ENCODE measurements around the gene ELP4.
"Not testable (repeated sequence)": the region's sequence is repeated elsewhere in the genome, so short reads cannot be mapped to it uniquely, and the experiment has no call there.

The ELP4 gene

GRCh38 chr11:31720225-31720624 lies 210.7 kb downstream of the ELP4 start:
- no peaks in the 10 kb centered on the region for H3K4me1 Mint-ChIP-seq (ENCODE audit: low read depth)
- H3K4me3 Mint-ChIP-seq = no peak overlapping the region
- peaks cover 2% of the 10 kb centered on the region for H3K36me3 Mint-ChIP-seq (ENCODE audit: low read depth)
- intact Hi-C loops (cut with micrococcal nuclease) = no loop called here
- H3K9me3 Mint-ChIP-seq = no peaks in the 10 kb centered on the region
- H3K27ac Mint-ChIP-seq = no peak overlapping the region
- H3K27me3 Mint-ChIP-seq = no peaks in the 10 kb centered on the region

- Mint-ChIP-seq H3K4me1 (ENCODE audit: low read depth) (no peaks in the 10 kb centered on the region), H3K36me3 (ENCODE audit: low read depth) (peaks cover 6% of the 10 kb centered on the region), H3K27me3 (no peaks in the 10 kb centered on the region), H3K4me3 (no peak overlapping the region), H3K9me3 (no peaks in the 10 kb centered on the region), H3K27ac (no peak overlapping the region)
- intact Hi-C loops (cut with micrococcal nuclease) = no loop called here
Measured at GRCh38 chr11:31720671-31721365, 211.3 kb downstream of the ELP4 start.

DNA sequence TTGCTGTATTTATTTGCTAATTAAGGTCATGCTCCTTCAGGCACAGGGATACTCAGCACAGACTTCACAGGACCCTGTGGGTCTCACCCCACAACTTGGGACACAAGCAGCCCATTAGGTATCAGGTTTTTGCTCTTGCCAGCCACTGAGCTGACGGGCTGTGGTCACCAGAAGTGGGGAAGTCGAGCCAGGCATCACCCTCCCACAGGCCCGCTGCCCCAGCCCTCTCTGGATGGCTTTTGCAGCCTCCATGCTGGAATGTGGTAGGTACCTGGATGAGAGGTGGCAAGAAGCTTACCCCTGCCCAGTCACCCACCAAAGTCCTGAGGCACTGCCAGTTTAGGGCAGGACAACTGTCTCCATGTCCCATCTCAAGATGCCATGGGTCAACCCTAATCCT lies 213.2 kb downstream of the ELP4 start:
- H3K27me3 Mint-ChIP-seq = no peaks in the 10 kb centered on the region
- H3K36me3 Mint-ChIP-seq (ENCODE audit: low read depth) = peaks cover 6% of the 10 kb centered on the region
- intact Hi-C loops (cut with micrococcal nuclease) = no loop called here
- H3K4me1 Mint-ChIP-seq (ENCODE audit: low read depth) = no peaks in the 10 kb centered on the region
- no peak overlapping the region for H3K4me3 Mint-ChIP-seq
- H3K9me3 Mint-ChIP-seq = no peaks in the 10 kb centered on the region
- no peak overlapping the region for H3K27ac Mint-ChIP-seq

DNA sequence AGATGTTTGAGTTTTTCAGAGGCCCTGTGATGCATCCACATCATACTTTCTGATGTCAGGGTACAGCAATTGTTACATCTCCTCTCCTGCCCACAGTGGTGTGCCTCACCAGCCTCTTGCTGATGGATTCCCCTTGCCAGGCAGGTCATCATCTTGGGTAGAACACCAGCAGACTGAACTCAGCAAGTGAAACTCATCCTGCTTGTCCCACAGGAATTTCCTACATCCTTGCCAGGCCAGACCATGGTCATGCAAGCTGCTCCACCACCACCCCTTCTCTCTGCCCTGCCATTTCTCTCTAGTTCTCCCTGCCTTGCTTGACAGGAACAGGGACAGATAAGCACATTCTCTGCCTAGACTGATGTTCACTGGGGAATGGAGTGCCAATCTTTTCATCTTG lies 215.6 kb downstream of the ELP4 start:
- H3K27me3 Mint-ChIP-seq = no peaks in the 10 kb centered on the region
- no peak overlapping the region for H3K27ac Mint-ChIP-seq
- no peaks in the 10 kb centered on the region for H3K4me1 Mint-ChIP-seq (ENCODE audit: low read depth)
- intact Hi-C loops (cut with micrococcal nuclease) = no loop called here
- H3K36me3 Mint-ChIP-seq (ENCODE audit: low read depth) = peaks cover 6% of the 10 kb centered on the region
- no peaks in the 10 kb centered on the region for H3K9me3 Mint-ChIP-seq
- H3K4me3 Mint-ChIP-seq = no peak overlapping the region

GRCh38 chr11:31728432-31728831 lies 218.9 kb downstream of the ELP4 start:
- H3K4me1 Mint-ChIP-seq (ENCODE audit: low read depth) = no peaks in the 10 kb centered on the region
- no peak overlapping the region for H3K4me3 Mint-ChIP-seq
- H3K36me3 Mint-ChIP-seq (ENCODE audit: low read depth) = peaks cover 14% of the 10 kb centered on the region
- no peak overlapping the region for H3K27ac Mint-ChIP-seq
- peaks cover 32% of the 10 kb centered on the region for H3K9me3 Mint-ChIP-seq
- intact Hi-C loops (cut with micrococcal nuclease) = no loop called here
- no peaks in the 10 kb centered on the region for H3K27me3 Mint-ChIP-seq

GRCh38 chr11:31740131-31740530 lies 230.6 kb downstream of the ELP4 start:
- H3K27ac Mint-ChIP-seq = no peak overlapping the region
- H3K4me1 Mint-ChIP-seq (ENCODE audit: low read depth) = no peaks in the 10 kb centered on the region
- no peaks in the 10 kb centered on the region for H3K27me3 Mint-ChIP-seq
- H3K4me3 Mint-ChIP-seq = no peak overlapping the region
- no peaks in the 10 kb centered on the region for H3K36me3 Mint-ChIP-seq (ENCODE audit: low read depth)
- peaks cover 53% of the 10 kb centered on the region for H3K9me3 Mint-ChIP-seq
- intact Hi-C loops (cut with micrococcal nuclease) = no loop called here

DNA sequence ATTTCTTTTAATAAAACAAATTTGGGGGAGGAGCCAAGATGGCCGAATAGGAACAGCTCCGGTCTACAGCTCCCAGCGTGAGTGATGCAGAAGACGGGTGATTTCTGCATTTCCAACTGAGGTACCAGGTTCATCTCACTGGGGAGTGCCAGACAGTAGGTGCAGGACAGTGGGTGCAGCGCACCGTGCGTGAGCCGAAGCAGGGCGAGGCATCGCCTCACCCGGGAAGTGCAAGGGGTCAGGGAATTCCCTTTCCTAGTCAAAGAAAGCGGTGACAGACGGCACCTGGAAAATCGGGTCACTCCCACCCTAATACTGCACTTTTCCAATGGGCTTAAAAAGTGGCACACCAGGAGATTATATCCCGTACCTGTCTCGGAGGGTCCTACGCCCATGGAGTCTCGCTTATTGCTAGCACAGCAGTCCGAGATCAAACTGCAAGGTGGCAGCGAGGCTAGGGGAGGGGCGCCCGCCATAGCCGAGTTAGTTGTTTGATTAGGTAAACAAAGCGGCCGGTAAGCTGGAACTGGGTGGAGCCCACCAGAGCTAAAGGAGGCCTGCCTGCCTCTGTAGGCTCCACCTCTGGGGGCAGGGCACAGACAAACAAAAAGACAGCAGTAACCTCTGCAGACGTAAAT lies 231.3 kb downstream of the ELP4 start:
- H3K27me3 Mint-ChIP-seq; H3K4me1 Mint-ChIP-seq (ENCODE audit: low read depth); H3K27ac Mint-ChIP-seq; H3K36me3 Mint-ChIP-seq (ENCODE audit: low read depth); intact Hi-C loops (cut with micrococcal nuclease); H3K4me3 Mint-ChIP-seq: not testable (repeated sequence)
- H3K9me3 Mint-ChIP-seq = peaks cover 46% of the 10 kb centered on the region

DNA sequence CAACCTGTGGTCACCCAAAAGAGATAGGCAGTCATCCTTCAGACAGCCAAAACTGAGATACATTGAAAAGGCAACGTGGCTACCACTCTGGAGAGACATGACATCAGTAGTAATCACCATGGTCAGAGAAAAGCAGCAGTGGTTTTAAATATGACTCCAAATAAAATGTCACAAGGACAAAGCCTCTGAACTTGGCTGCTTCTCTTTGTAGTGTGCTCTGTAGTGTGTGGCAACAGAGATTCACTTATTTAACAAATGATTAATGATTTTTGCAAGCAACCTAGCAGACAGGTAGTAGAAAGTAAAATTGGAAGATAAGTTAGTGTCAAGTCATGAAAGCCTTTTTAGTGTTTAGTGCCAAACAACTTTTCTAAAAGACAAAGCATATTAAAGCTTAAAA lies 238.0 kb downstream of the ELP4 start:
- peaks cover 17% of the 10 kb centered on the region for H3K9me3 Mint-ChIP-seq
- no peaks in the 10 kb centered on the region for H3K36me3 Mint-ChIP-seq (ENCODE audit: low read depth)
- H3K27ac Mint-ChIP-seq = no peak overlapping the region
- no peak overlapping the region for H3K4me3 Mint-ChIP-seq
- no peaks in the 10 kb centered on the region for H3K4me1 Mint-ChIP-seq (ENCODE audit: low read depth)
- intact Hi-C loops (cut with micrococcal nuclease) = no loop called here
- no peaks in the 10 kb centered on the region for H3K27me3 Mint-ChIP-seq

DNA sequence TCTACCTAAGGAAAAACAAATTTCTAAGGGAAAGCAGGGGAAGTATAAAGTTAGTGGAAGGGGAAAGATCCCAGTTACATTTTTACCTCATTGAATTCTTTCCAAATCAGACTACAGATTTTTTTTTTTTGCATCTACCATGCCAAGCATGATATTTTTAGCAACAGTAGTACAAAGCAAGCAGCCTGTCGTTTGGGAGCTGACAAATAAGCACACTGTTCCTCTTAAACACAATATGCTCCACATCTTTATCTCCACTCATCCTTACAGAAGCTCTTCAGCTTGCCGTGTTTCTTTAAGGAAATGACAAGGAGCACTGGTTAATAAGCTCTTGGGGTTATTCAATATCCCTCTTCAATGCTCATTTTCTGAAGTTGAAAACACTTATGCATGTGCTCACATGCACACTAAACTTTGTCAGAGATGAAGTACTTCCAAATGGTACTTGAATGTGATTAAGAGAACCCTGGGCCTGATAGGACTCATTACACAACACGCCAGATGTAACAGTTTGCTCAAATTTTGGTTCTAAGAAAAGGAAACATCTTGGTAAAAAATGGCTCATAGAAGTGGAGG lies 247.8 kb downstream of the ELP4 start:
- intact Hi-C loops (cut with micrococcal nuclease) = no loop called here
- Mint-ChIP-seq H3K27ac (no peak overlapping the region), H3K4me1 (ENCODE audit: low read depth) (no peaks in the 10 kb centered on the region), H3K27me3 (no peaks in the 10 kb centered on the region), H3K36me3 (ENCODE audit: low read depth) (no peaks in the 10 kb centered on the region), H3K4me3 (no peak overlapping the region), H3K9me3 (no peaks in the 10 kb centered on the region)

GRCh38 chr11:31761636-31762035 lies 252.1 kb downstream of the ELP4 start:
- Mint-ChIP-seq H3K36me3 (ENCODE audit: low read depth) (no peaks in the 10 kb centered on the region), H3K27me3 (no peaks in the 10 kb centered on the region), H3K4me1 (ENCODE audit: low read depth) (no peaks in the 10 kb centered on the region), H3K9me3 (no peaks in the 10 kb centered on the region), H3K27ac (no peak overlapping the region), H3K4me3 (no peak overlapping the region)
- intact Hi-C loops (cut with micrococcal nuclease) = no loop called here

GRCh38 chr11:31763296-31763695 lies 253.7 kb downstream of the ELP4 start:
- Mint-ChIP-seq H3K4me3 (no peak overlapping the region), H3K9me3 (no peaks in the 10 kb centered on the region), H3K27ac (no peak overlapping the region), H3K36me3 (ENCODE audit: low read depth) (no peaks in the 10 kb centered on the region), H3K27me3 (no peaks in the 10 kb centered on the region), H3K4me1 (ENCODE audit: low read depth) (no peaks in the 10 kb centered on the region)
- intact Hi-C loops (cut with micrococcal nuclease) = no loop called here

- intact Hi-C loops (cut with micrococcal nuclease) = no loop called here
- Mint-ChIP-seq H3K4me3 (no peak overlapping the region), H3K27me3 (no peaks in the 10 kb centered on the region), H3K4me1 (ENCODE audit: low read depth) (no peaks in the 10 kb centered on the region), H3K27ac (no peak overlapping the region), H3K36me3 (ENCODE audit: low read depth) (no peaks in the 10 kb centered on the region), H3K9me3 (no peaks in the 10 kb centered on the region)
Measured at GRCh38 chr11:31764261-31764660, 254.7 kb downstream of the ELP4 start.

GRCh38 chr11:31764766-31765165 lies 255.2 kb downstream of the ELP4 start:
- Mint-ChIP-seq H3K27me3 (no peaks in the 10 kb centered on the region), H3K9me3 (no peaks in the 10 kb centered on the region), H3K27ac (no peak overlapping the region), H3K36me3 (ENCODE audit: low read depth) (no peaks in the 10 kb centered on the region), H3K4me1 (ENCODE audit: low read depth) (no peaks in the 10 kb centered on the region), H3K4me3 (no peak overlapping the region)
- intact Hi-C loops (cut with micrococcal nuclease) = no loop called here

GRCh38 chr11:31767066-31767465 lies 257.5 kb downstream of the ELP4 start:
- Mint-ChIP-seq H3K4me1 (ENCODE audit: low read depth) (no peaks in the 10 kb centered on the region), H3K4me3 (no peak overlapping the region), H3K36me3 (ENCODE audit: low read depth) (no peaks in the 10 kb centered on the region), H3K27ac (no peak overlapping the region), H3K9me3 (no peaks in the 10 kb centered on the region), H3K27me3 (no peaks in the 10 kb centered on the region)
- intact Hi-C loops (cut with micrococcal nuclease) = no loop called here

DNA sequence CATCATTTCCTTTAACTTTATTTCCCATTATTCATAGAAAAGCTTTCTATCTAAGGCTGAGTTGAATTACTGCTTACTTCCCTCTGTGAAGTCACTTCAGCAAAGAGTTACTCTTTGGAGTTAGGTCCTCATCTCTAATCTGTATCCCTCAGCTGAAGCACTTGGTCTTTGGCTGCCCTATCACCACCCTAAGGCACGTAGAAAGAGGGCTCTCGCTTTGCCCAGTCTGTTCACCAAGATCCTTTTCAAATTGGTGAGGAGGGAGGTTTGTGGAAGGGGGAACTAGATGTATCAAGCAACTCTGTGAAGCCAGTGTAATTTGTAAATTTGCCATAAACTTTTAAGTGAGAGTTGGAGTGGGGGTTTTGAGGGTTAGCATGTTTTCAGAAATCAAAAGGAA lies 258.1 kb downstream of the ELP4 start:
- Mint-ChIP-seq H3K4me3 (no peak overlapping the region), H3K4me1 (ENCODE audit: low read depth) (no peaks in the 10 kb centered on the region), H3K9me3 (no peaks in the 10 kb centered on the region), H3K36me3 (ENCODE audit: low read depth) (no peaks in the 10 kb centered on the region), H3K27ac (no peak overlapping the region), H3K27me3 (no peaks in the 10 kb centered on the region)
- intact Hi-C loops (cut with micrococcal nuclease) = no loop called here

Measured in dendritic cell treated with granulocyte-macrophage colony-stimulating factor and Interleukin-4, amounts not matched to agents 40 ng/mL and 50 ng/mL, for 4 days (primary cell).